GM12891 (cell line): Measurements from ENCODE around the gene RNF141.

ENCODE experiments used
- PAX5 ChIP-seq: IDR thresholded peaks from 2 replicates; pipeline ENCODE4 v1.6.1; 2011; ENCODE audit warnings: low read length, moderate library complexity, mild to moderate bottlenecking; ENCODE audit not compliant: insufficient read depth, severe bottlenecking
- POLR2A ChIP-seq: IDR thresholded peaks from 2 replicates; pipeline ENCODE4 v1.6.1; 2011; ENCODE audit warnings: low read depth, low read length, control low read depth
- POLR2AphosphoS5 ChIP-seq: IDR thresholded peaks from 2 replicates; pipeline ENCODE4 v1.6.1; 2011; ENCODE audit warnings: low read depth, low read length, control low read depth
- POU2F2 ChIP-seq: IDR thresholded peaks from 2 replicates; pipeline ENCODE4 v1.6.1; 2011; ENCODE audit warnings: low read depth, mild to moderate bottlenecking, control low read depth, low read length, moderate library complexity
- TAF1 ChIP-seq: IDR thresholded peaks from 2 replicates; pipeline ENCODE4 v1.6.1; 2011; ENCODE audit warnings: low read depth, low read length, control low read depth

DNA sequence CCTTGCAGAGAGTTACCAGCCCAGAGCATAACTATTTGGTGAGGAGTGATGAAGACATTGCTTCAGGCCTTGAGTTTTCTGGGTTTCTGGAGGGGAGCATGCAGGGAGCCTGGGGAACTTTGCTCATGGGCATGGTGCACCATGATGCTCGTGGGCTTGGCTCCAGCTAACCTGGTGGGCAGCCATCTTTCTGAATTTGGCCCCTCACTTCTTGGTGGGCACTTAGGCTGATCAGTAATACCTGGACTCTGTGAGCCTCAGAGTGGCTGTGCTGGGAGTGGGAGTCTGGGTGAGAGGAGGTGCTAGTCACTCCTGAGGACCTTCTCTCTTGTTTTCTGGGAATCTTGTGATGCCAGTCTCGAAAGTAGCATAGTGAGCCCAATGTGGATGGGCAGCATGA lies 55.3 kb downstream of the RNF141 start:
- TF ChIP-seq POLR2A = no peak
- TF ChIP-seq POU2F2 = no peak
- no peak for TF ChIP-seq POLR2AphosphoS5
- no peak for TF ChIP-seq TAF1
- TF ChIP-seq PAX5 = no peak
